Dermis microvascular lymphatic vessel endothelial cell (primary cell): Measurements from ENCODE around the gene WNK2. TPM values are rescaled to one million over a fixed set of nuclear protein-coding genes. Genes with fewer than 3 reads are reported as not detected.

ENCODE experiments used
- DNase-seq, 2 donors: peaks; one replicate each; pipeline versions ENCODE4 v3.0.0 to v3.0.0-alpha.2; 2010; ENCODE audit warnings: low read depth in 2 of 2
- total RNA-seq: library from RNA; depleted of rRNA; stranded (reverse); fragments of >200 nt; gene quantifications from 2 replicates; pipeline ENCODE4 v1.2.1, GENCODE V29; 2014

WNK2 gene
- total RNA-seq, 1 donor from 2014 or later: under 0.01 TPM

- DNase-seq: no peak
Observed at GRCh38 chr9:93265301-93265971, 81.5 kb downstream of the WNK2 start.

- no peak for DNase-seq
Observed at GRCh38 chr9:93265972-93266371, 82.0 kb downstream of the WNK2 start.

- DNase-seq: no peak
Observed at GRCh38 chr9:93266521-93267001, 82.6 kb downstream of the WNK2 start.

- no peak for DNase-seq
Observed at GRCh38 chr9:93267091-93267541, 83.2 kb downstream of the WNK2 start.

- DNase-seq: no peak
Observed at GRCh38 chr9:93267681-93268505, 84.0 kb downstream of the WNK2 start.

- no peak for DNase-seq
Observed at GRCh38 chr9:93268551-93269314, 84.8 kb downstream of the WNK2 start.

GRCh38 chr9:93270976-93271375, 87.0 kb downstream of the WNK2 start:
- no peak for DNase-seq

- no peak for DNase-seq
Observed at GRCh38 chr9:93276973-93277372, 93.0 kb downstream of the WNK2 start.

- no peak for DNase-seq
Observed at GRCh38 chr9:93278144-93278543, 94.2 kb downstream of the WNK2 start.

DNA sequence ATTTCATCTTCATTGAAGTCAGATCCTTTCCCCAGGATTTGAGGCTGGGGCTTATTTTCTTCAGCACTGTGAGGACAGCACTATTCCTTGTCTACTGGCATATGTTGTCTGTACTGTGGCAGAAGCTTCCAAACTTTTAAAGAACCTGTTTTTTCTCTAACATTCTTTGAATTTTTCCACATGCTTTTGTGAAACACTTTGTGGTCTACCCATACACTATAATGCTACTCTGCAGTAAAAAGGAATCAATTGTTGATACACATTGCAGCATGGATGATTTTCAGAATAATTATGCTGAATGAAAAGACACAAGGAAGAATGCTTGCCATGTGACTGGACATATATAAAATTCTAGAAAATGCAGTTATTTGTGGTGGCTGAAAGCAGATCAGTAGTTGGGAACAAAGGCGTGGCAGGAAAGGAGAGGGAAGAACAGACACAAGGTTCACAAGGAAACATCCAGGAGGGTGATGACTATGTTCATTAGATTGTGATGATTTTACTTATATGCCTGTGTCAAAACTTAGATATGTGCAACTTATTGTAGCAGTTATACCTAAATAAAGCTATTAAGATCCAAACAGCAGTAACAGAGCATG, 96.8 kb downstream of the WNK2 start:
- no peak for DNase-seq

- no peak for DNase-seq
Observed at GRCh38 chr9:93286252-93287188, 102.6 kb downstream of the WNK2 start.

DNA sequence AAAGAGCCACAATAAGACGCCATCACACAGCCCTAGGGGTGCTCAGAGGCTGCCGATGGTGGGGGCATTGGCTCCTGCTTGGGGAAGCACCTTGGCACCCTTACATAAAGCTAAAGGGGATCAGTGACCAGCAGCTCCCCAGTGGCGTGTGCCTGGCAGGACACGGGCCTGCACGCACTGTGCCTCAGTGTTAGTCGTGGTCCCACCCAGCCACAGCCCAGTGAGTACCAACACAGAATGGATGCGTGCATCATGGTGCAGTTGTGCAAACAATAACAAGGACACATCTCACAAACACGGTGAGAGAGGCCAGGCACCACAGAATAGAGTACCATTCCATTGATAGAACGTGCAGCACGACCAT, 103.2 kb downstream of the WNK2 start:
- no peak for DNase-seq

DNA sequence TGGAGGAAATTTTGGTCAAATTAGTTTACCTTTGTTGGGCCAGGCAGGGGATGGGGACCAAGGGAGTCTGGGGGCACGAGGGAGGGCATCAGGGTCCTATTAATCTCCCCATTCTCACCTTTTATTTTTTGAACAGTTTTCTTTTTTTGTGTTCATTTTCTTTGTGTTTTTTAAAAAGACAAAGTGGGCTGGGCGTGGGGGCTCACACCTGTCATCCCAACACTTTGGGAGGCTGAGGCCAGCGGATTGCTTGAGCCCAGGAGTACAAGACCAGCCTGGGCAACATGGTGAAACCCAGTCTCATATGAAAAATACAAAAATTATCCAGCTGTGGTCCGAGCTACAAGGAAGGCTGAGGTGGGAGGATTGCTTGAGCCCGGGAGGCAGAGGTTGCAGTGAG, 103.7 kb downstream of the WNK2 start:
- no peak for DNase-seq

- DNase-seq: no peak
Observed at GRCh38 chr9:93288341-93288740, 104.4 kb downstream of the WNK2 start.

DNA sequence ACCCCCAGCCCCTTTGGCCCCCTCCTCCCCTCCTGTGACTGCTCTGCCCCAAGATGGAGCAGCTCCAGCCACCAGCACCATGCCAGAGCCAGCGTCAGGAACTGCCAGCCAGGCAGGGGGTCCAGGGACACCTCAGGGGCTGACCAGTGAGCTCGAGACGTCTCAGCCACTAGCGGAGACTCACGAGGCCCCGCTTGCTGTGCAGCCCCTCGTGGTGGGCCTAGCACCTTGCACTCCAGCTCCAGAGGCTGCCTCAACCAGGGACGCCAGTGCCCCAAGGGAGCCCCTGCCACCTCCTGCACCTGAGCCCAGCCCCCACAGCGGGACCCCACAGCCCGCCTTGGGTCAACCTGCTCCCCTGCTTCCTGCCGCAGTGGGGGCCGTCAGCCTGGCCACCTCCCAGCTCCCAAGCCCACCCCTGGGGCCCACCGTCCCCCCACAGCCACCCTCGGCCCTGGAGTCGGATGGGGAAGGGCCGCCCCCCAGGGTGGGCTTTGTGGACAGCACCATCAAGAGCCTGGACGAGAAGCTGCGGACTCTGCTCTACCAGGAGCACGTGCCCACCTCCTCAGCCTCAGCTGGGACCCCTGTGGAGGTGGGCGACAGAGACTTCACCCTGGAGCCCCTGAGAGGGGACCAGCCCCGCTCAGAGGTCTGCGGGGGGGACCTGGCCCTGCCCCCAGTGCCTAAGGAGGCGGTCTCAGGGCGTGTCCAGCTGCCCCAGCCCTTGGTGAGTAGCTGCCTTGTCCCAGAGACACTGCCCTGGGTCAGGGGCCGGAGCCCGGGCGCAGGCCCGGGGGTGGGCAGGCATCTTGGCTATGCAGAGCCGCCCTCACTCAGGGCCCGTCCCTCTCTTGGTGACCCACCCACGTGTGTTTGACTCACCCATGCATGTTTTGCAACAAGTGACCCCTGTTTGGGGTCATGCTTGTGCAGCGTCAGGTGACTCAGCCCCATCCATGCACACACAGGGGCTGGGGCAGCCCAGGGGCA, 105.2 kb downstream of the WNK2 start:
- DNase-seq: no peak

DNA sequence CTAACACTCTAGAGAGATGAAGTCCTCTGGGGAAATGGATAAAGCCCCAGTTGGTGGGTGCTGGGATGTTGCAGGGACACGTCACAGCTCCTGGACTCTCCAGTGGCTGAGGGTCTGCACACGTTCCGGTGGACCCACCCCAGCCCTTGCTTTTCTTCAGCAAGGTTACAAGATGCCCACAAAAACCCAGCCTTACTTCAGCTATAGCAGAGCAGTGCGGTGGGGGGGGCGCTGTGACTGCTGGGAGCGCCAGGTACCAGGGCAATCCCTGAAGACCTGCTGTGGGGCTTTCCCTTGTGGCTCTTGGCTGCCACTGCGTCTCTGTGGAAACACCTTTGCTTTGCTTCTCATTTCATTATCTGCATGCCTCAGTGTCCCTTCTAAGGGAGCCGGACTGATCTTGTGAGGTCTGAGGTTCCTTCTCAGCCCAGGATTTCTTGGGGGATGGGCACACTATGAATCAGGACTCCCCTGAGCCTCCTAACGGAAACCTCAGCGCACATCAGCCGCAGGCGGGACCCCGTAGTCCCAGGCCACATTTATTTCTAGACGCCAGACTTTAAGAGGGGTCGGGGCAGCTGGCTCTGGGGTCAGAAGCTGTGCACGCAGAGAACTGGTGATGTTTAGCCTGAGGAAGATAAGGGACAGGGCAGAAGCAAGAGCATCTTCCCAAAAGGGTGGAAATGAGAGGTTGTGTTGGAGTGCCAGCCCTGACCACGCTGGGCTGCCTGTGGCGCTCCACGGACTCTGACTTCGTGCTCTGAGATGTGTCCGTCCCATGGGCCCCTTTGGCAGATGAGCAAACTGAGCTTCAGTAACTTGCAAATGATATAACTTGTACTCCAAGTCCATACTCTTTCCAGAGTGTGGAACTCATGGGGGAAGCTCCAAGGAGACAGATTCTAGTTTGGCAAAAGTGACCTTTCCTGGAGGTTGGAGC, 106.8 kb downstream of the WNK2 start:
- DNase-seq: no peak

DNA sequence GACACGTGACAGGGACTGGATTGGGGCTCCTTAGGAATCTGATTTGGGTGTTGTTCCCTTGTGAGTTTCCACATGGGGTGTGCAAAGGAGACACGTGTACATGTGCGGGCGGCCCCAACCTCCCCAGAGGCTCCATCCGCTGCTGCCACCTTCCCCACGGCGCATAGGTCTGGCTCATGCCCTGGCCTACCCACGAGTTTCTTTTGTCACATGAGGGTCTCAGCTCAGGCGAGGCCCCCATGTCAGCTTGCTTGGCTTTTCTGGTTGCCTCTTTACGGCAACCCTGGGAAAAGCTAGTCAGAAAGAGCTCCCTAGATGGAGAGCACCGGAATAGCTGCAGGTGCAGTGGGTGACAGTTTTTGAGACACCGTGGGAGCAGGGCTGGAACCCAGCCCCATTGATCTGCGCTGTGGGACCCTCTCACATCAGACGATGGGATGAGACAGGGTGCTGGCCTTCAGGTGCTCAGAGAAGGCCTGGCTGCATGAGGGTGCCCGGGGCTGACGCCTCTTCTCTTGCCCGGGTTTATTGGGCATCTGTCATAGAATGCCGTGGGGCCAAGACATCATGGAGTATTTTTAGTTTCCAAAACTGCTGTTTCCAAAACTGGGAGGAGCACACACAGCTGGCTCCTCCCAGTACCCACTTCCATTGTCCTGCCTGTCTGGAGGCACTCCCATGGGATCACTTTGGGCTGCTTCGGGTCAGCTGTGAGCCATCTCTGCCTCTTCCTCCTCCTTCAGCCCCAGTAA, 107.8 kb downstream of the WNK2 start:
- DNase-seq: no peak

- no peak for DNase-seq
Observed at GRCh38 chr9:93292288-93292615, 108.3 kb downstream of the WNK2 start.
